Osteocyte (in vitro differentiated cells): ENCODE measurements around the gene SPDEF. TPM values are rescaled to one million over a fixed set of nuclear protein-coding genes. Genes with fewer than 3 reads are reported as not detected.

ENCODE experiments used
- DNase-seq: peaks from one replicate; pipeline ENCODE4 v3.0.0; 2021; ENCODE audit warnings: mixed read lengths; ENCODE audit not compliant: unreplicated experiment; ENCODE audit errors: extremely low spot score
- H3K27ac Mint-ChIP-seq: one replicate; pipeline ENCODE4 v1.8.0; 2021; ENCODE audit warnings: mild to moderate bottlenecking, mixed read lengths; ENCODE audit not compliant: unreplicated experiment
- H3K27me3 Mint-ChIP-seq: one replicate; pipeline ENCODE4 v1.8.0; 2021; ENCODE audit warnings: mixed read lengths; ENCODE audit not compliant: unreplicated experiment
- H3K36me3 Mint-ChIP-seq: one replicate; pipeline ENCODE4 v1.8.0; 2021; ENCODE audit warnings: mixed read lengths; ENCODE audit not compliant: unreplicated experiment
- H3K4me1 Mint-ChIP-seq: one replicate; pipeline ENCODE4 v1.8.0; 2021; ENCODE audit warnings: mixed read lengths; ENCODE audit not compliant: unreplicated experiment
- H3K4me3 Mint-ChIP-seq: one replicate; pipeline ENCODE4 v1.8.0; 2021; ENCODE audit warnings: mild to moderate bottlenecking, moderate library complexity, mixed read lengths; ENCODE audit not compliant: unreplicated experiment
- H3K9me3 Mint-ChIP-seq: one replicate; pipeline ENCODE4 v1.8.0; 2021; ENCODE audit warnings: mixed read lengths; ENCODE audit not compliant: unreplicated experiment
- total RNA-seq: library from RNA; stranded (reverse); gene quantifications from 2 replicates; pipeline ENCODE4 v1.2.1, GENCODE V29; 2021
- TF ChIP-seq, protein P1 (sequence below): fragments of 200-600 bp; sonication (generic); IDR thresholded peaks from 2 replicates; pipeline ENCODE4 v1.5.0; 2021; ENCODE audit warnings: antibody characterized with exemption, mild to moderate bottlenecking, moderate library complexity

Gene SPDEF
- total RNA-seq, 1 donor from 2014 or later: not detected

DNA sequence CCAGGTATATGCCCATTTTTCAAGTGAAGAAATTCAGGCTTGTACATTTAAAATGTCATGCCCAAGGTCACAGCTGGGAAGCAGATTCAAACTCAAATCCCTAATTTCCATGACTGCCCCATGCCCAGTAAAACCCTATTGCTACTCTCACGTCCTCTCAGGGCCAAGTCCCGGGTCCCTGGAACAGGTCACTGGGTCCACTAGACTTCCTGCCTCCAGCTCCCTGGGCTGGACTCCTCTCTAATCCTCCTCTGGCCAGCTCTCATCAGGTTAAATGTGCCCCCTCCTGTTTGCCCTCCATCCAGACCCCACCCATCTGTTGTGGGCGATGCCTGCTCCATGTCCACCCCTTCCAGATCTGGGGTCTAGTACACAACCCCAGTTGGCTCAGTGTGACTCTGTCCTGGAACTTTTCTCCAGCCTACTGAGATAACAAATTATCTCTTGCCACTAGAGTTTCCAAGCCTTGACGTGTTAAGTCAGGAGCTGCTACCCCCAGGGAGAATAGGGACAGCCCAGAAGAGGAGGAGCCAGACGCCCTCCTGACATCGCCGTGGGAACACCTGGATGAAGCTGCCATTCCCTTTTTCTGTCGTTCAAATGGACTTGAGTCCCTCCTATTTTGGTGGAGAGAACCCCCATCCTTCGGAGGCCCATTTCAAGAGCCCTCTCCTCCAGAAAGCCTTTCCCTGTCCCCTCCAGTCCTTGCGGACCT is 3.7 kb upstream of the SPDEF start:
- no peak for DNase-seq
- Mint-ChIP-seq H3K27me3 (no peaks in the 10 kb centered on the region), H3K27ac (no peak overlapping the region)

DNA sequence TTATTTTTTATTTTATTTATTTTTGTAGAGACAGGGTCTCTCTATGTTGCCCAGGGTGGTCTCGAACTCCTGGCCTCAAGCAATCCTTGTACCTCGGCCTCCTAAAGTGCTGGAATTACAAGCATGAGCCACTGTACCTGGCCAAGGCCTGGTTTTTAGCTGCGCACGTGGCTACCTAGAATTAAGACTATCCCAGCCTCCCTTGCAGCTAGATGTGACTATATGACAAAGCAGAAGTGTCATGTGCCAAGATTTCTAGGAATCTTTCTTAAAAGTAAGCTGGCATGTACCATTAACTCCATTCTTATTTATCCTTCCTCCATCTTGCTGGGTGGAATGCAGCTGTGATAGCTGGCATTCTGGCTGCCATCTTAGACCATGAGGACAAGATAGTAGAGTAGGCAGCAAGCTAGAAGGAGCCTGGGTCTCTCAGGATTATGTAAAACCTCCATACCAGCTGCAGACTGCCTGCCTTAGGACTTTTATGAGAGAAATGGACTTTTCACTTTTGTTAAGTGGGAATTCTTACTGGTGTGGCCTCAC is 2.1 kb upstream of the SPDEF start:
- no peak overlapping the region for H3K4me3 Mint-ChIP-seq
- DNase-seq: no peak
- H3K36me3 Mint-ChIP-seq: no peaks in the 10 kb centered on the region
- H3K4me1 Mint-ChIP-seq: peaks cover 6% of the 10 kb centered on the region
- no peaks in the 10 kb centered on the region for H3K27me3 Mint-ChIP-seq
- H3K9me3 Mint-ChIP-seq: no peaks in the 10 kb centered on the region
- H3K27ac Mint-ChIP-seq: no peak overlapping the region
- TF ChIP-seq, protein P1, sequence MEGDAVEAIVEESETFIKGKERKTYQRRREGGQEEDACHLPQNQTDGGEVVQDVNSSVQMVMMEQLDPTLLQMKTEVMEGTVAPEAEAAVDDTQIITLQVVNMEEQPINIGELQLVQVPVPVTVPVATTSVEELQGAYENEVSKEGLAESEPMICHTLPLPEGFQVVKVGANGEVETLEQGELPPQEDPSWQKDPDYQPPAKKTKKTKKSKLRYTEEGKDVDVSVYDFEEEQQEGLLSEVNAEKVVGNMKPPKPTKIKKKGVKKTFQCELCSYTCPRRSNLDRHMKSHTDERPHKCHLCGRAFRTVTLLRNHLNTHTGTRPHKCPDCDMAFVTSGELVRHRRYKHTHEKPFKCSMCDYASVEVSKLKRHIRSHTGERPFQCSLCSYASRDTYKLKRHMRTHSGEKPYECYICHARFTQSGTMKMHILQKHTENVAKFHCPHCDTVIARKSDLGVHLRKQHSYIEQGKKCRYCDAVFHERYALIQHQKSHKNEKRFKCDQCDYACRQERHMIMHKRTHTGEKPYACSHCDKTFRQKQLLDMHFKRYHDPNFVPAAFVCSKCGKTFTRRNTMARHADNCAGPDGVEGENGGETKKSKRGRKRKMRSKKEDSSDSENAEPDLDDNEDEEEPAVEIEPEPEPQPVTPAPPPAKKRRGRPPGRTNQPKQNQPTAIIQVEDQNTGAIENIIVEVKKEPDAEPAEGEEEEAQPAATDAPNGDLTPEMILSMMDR: no peak

More for the DNA sequence above, 3.7 kb upstream of the SPDEF start:
- TF ChIP-seq, protein P1: no peak
- no peak overlapping the region for H3K4me3 Mint-ChIP-seq
- H3K4me1 Mint-ChIP-seq: no peaks in the 10 kb centered on the region
- H3K36me3 Mint-ChIP-seq: no peaks in the 10 kb centered on the region
- H3K9me3 Mint-ChIP-seq: no peaks in the 10 kb centered on the region

DNA sequence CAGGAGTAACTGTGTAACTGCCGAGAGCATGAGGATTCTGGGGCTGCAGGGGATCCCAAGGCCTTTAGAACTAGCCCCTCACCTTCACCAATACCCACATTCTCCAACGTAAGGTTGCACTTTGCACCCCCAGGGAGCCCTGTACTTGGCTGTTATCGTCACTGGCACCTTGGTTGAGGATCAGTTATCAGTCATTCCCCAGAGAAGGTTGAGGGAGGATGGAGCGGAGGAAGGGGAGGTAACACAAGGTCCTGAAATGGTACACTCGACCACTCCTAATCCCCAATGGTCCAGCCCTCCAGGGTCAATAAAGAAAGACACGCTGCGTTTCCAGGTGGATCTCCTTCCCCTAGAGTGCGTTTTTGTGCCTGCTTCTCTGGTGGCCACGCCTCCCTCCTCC is 1.1 kb upstream of the SPDEF start:
- Mint-ChIP-seq H3K27me3 (peaks cover 3% of the 10 kb centered on the region), H3K9me3 (no peaks in the 10 kb centered on the region), H3K4me3 (no peak overlapping the region), H3K27ac (no peak overlapping the region), H3K4me1 (peaks cover 8% of the 10 kb centered on the region), H3K36me3 (no peaks in the 10 kb centered on the region)
- DNase-seq: no peak
- TF ChIP-seq, protein P1: no peak

DNA sequence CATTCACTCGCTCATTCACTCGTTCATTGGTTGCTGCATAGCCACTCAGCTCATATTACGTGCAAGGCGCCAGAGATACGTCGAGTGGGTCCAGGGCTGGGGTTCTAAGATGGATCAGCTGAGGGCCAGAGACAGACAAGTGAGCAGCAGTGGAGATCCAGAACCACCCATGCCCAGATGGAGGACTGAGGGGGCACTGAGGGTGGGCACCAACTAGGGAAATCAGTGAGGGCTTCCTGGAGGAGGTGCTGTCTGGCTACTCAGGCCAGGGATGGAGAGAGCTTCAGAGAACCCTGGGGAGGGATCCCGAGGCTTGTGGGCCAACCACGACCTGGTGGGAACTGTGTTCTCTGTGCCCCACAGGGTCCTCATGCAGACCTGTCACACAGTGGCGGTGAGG is 364 bp upstream of the SPDEF start:
- Mint-ChIP-seq H3K27ac (no peak overlapping the region), H3K9me3 (no peaks in the 10 kb centered on the region), H3K4me3 (no peak overlapping the region), H3K27me3 (peaks cover 3% of the 10 kb centered on the region), H3K36me3 (no peaks in the 10 kb centered on the region), H3K4me1 (peaks cover 8% of the 10 kb centered on the region)
- TF ChIP-seq, protein P1: no peak
- DNase-seq: no peak

DNA sequence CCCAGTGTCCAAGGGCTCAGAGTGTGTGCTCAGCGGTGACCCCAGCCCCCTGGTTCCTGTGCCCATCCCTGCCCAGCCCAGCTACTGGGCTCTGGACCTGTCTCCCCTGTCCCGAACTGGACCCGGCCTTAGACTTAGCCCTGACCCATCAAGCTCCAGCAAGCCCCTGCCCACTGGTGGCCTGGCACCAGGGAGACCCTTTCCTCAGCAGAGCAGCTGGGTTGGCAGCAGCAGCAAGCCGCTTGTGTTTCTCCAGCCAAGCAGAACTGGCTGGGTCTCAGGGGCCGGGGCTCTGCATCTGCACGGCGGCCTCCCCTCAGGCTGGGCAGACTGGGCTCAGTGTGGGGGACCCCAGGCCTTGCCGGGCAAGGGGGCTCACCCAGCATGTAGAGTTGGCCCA is 801 bp downstream of the SPDEF start:
- no peak overlapping the region for H3K4me3 Mint-ChIP-seq
- peaks cover 8% of the 10 kb centered on the region for H3K4me1 Mint-ChIP-seq
- H3K36me3 Mint-ChIP-seq: no peaks in the 10 kb centered on the region
- DNase-seq: no peak
- H3K27me3 Mint-ChIP-seq: peaks cover 3% of the 10 kb centered on the region
- H3K9me3 Mint-ChIP-seq: no peaks in the 10 kb centered on the region
- TF ChIP-seq, protein P1: no peak
- H3K27ac Mint-ChIP-seq: no peak overlapping the region
